Endothelial cell (in vitro differentiated cells): Measurements from ENCODE around the gene PI4K2B. TPM values are rescaled to one million over a fixed set of nuclear protein-coding genes. Genes with fewer than 3 reads are reported as not detected.

ENCODE experiments used
- DNase-seq: peaks from one replicate; pipeline ENCODE4 v3.0.0; 2021; ENCODE audit warnings: low spot score
- H3K27ac Mint-ChIP-seq: one replicate; pipeline ENCODE4 v1.8.0; 2021; ENCODE audit warnings: mixed read lengths, inconsistent platforms; ENCODE audit not compliant: unreplicated experiment
- H3K27me3 Mint-ChIP-seq: one replicate; pipeline ENCODE4 v1.8.0; 2021; ENCODE audit warnings: mild to moderate bottlenecking, moderate library complexity, mixed read lengths, inconsistent platforms; ENCODE audit not compliant: unreplicated experiment
- H3K36me3 Mint-ChIP-seq: one replicate; pipeline ENCODE4 v1.8.0; 2021; ENCODE audit warnings: mild to moderate bottlenecking, low read depth, mixed read lengths, inconsistent platforms; ENCODE audit not compliant: unreplicated experiment
- H3K4me1 Mint-ChIP-seq: one replicate; pipeline ENCODE4 v1.8.0; 2021; ENCODE audit warnings: mild to moderate bottlenecking, mixed read lengths, inconsistent platforms; ENCODE audit not compliant: unreplicated experiment
- H3K4me3 Mint-ChIP-seq: one replicate; pipeline ENCODE4 v1.8.0; 2021; ENCODE audit warnings: mild to moderate bottlenecking, mixed read lengths, inconsistent platforms; ENCODE audit not compliant: unreplicated experiment
- H3K9me3 Mint-ChIP-seq: one replicate; pipeline ENCODE4 v1.8.0; 2021; ENCODE audit warnings: mixed read lengths, inconsistent platforms; ENCODE audit not compliant: unreplicated experiment
- total RNA-seq: library from RNA; stranded (reverse); fragmentation: NEBNext Ultra II Directional; extraction: Animal tissue kit (Norgen Biotek cat#: 25700); gene quantifications from one replicate; pipeline ENCODE4 v1.2.1, GENCODE V29; 2021; ENCODE audit not compliant: unreplicated experiment
- TF ChIP-seq, protein P1 (sequence below): fragments of 200-600 bp; sonication (generic); IDR thresholded peaks from one replicate; pipeline ENCODE4 v1.5.0; 2021; ENCODE audit warnings: antibody characterized with exemption; ENCODE audit not compliant: unreplicated experiment

Gene PI4K2B
- total RNA-seq, 1 donor from 2014 or later, result 6.7 TPM

DNA sequence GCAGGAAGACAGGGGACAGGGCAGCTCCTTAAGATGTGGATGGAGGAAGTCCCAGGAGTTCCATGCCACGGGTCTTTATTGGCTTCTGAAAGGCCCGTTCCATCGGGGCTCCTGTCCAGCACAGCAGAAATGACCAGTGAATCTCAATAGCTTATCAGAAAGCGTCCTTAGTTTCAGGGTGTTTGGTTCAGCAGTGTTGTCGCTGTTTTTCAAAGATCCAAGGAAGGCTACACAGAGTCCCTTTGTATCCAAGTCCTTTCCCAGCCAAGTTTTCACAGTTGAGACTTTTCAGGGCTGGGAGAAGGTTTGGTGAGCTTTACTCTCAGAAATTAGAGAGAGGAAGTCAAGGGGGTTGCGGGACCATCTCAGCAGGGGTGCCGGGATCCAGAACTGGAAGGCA lies 73.8 kb downstream of the PI4K2B start:
- H3K4me1 Mint-ChIP-seq, result no peaks in the 10 kb centered on the region
- H3K9me3 Mint-ChIP-seq, result no peaks in the 10 kb centered on the region
- no peak overlapping the region for H3K27ac Mint-ChIP-seq
- TF ChIP-seq, protein P1, sequence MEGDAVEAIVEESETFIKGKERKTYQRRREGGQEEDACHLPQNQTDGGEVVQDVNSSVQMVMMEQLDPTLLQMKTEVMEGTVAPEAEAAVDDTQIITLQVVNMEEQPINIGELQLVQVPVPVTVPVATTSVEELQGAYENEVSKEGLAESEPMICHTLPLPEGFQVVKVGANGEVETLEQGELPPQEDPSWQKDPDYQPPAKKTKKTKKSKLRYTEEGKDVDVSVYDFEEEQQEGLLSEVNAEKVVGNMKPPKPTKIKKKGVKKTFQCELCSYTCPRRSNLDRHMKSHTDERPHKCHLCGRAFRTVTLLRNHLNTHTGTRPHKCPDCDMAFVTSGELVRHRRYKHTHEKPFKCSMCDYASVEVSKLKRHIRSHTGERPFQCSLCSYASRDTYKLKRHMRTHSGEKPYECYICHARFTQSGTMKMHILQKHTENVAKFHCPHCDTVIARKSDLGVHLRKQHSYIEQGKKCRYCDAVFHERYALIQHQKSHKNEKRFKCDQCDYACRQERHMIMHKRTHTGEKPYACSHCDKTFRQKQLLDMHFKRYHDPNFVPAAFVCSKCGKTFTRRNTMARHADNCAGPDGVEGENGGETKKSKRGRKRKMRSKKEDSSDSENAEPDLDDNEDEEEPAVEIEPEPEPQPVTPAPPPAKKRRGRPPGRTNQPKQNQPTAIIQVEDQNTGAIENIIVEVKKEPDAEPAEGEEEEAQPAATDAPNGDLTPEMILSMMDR, result no peak
- no peaks in the 10 kb centered on the region for H3K27me3 Mint-ChIP-seq
- no peak overlapping the region for H3K4me3 Mint-ChIP-seq
- no peaks in the 10 kb centered on the region for H3K36me3 Mint-ChIP-seq
- no peak for DNase-seq

DNA sequence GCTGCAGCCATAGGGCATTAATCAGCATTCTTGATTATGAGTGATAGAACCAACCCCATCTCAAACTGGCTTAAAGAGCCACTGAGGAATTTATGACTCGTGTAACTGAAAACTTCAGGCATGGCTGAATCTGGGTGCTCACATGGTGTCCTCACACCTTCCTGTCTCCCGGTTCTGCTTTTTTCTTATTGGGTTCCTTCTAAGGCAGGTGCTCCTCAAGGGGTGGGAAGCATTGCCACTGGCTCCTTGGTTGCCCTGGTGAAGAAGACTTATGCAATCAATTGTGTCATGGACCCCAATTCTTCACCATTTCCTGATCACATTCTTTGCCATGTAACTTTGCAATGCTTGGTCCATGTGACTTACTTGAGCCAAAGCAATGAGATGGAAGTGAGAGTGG lies 74.5 kb downstream of the PI4K2B start:
- DNase-seq, result no peak
- H3K4me3 Mint-ChIP-seq, result no peak overlapping the region
- H3K4me1 Mint-ChIP-seq, result no peaks in the 10 kb centered on the region
- H3K9me3 Mint-ChIP-seq, result no peaks in the 10 kb centered on the region
- no peaks in the 10 kb centered on the region for H3K36me3 Mint-ChIP-seq
- H3K27ac Mint-ChIP-seq, result no peak overlapping the region
- TF ChIP-seq, protein P1, result no peak
- H3K27me3 Mint-ChIP-seq, result no peaks in the 10 kb centered on the region

GRCh38 chr4:25308761-25309160 lies 74.9 kb downstream of the PI4K2B start:
- TF ChIP-seq, protein P1, result no peak
- Mint-ChIP-seq H3K36me3 (no peaks in the 10 kb centered on the region), H3K4me3 (no peak overlapping the region), H3K27me3 (no peaks in the 10 kb centered on the region), H3K4me1 (no peaks in the 10 kb centered on the region), H3K9me3 (no peaks in the 10 kb centered on the region), H3K27ac (no peak overlapping the region)
- no peak for DNase-seq

DNA sequence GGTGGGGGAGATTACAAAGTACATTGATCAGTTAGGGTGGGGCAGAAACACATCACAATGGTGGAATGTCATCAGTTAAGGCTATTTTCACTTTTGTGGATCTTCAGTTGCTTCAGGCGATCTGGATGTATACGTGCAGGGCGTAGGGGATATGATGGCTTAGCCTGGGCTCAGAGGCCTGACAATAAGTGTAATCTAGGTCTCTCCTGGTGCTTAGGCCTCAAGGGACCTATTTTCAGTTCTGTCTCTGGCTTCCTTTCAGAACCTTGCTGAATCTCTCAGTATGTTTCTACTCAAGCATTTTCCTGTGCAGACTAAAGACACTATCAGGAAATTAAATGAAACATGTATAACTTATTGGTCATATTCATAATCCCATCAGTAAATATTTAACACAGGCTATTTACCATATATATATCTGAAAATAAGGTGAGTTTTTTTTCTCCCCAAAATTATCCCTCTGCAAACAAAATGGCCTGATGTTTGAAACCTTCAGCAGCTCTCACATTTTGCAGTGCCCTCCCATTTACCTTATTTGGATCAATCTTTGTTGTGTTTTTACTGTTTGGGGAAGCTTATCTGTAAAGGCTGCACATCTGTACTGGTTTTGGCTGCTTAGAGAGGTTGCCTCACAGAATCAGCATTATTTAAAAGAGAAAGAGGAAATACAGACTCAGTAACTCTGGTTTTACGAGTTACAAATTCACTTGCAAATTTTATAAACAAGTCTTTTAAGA lies 76.4 kb downstream of the PI4K2B start:
- TF ChIP-seq, protein P1, result no peak
- no peak for DNase-seq
- Mint-ChIP-seq H3K27me3 (no peaks in the 10 kb centered on the region), H3K4me3 (no peak overlapping the region), H3K9me3 (no peaks in the 10 kb centered on the region), H3K36me3 (no peaks in the 10 kb centered on the region), H3K27ac (no peak overlapping the region), H3K4me1 (peaks cover 5% of the 10 kb centered on the region)

GRCh38 chr4:25310803-25311166 lies 77.0 kb downstream of the PI4K2B start:
- Mint-ChIP-seq H3K27ac (no peak overlapping the region), H3K4me3 (no peak overlapping the region), H3K27me3 (no peaks in the 10 kb centered on the region), H3K36me3 (no peaks in the 10 kb centered on the region), H3K4me1 (peaks cover 5% of the 10 kb centered on the region), H3K9me3 (no peaks in the 10 kb centered on the region)
- no peak for DNase-seq
- TF ChIP-seq, protein P1, result no peak
